Kidney (tissue), 14 donors: ENCODE measurements around the gene CYTH1. TPM values are rescaled to one million over a fixed set of nuclear protein-coding genes. Genes with fewer than 3 reads are reported as not detected.

Experiments
- DNase-seq, 5 donors: peaks; one replicate each; pipeline ENCODE4 v3.0.0-alpha.2; 2013 to 2020
- FAIRE-seq: peaks from 2 replicates; lab custom pipeline; 2012; peaks lifted over from hg19 to GRCh38; lab: Jason Lieb, UNC
- H3K27ac ChIP-seq, 2 donors: one replicate each; pipeline ENCODE4 v1.7.0; 2013; ENCODE audit warnings: low read depth in 2 of 2, low read length in 2 of 2, inconsistent platforms in 1 of 2
- H3K27me3 ChIP-seq: one replicate; pipeline ENCODE4 v1.7.1; 2013; ENCODE audit warnings: low read length, inconsistent platforms; ENCODE audit not compliant: control insufficient read depth, insufficient read depth
- H3K36me3 ChIP-seq, 3 donors: one replicate each; pipeline versions ENCODE4 v1.7.0 to v1.7.1; 2013; ENCODE audit warnings: low read length in 3 of 3, control low read depth in 1 of 3, inconsistent platforms in 1 of 3; ENCODE audit not compliant: insufficient read depth in 3 of 3, control insufficient read depth in 2 of 3
- H3K4me1 ChIP-seq, 3 donors: one replicate each; pipeline versions ENCODE4 v1.7.0 to v1.7.1; 2013; ENCODE audit warnings: low read length in 3 of 3, inconsistent platforms in 1 of 3, low read depth in 1 of 3; ENCODE audit not compliant: control insufficient read depth in 2 of 3, insufficient read depth in 2 of 3
- H3K4me3 ChIP-seq, 3 donors: one replicate each; pipeline versions ENCODE4 v1.7.0 to v1.8.1; 2013; ENCODE audit warnings: low read length in 3 of 3, control low read depth in 1 of 3, inconsistent platforms in 1 of 3
- H3K9ac ChIP-seq, 3 donors: one replicate each; pipeline versions ENCODE4 v1.7.0 to v1.7.1; 2013; ENCODE audit warnings: low read length in 3 of 3, control low read depth in 1 of 3, inconsistent platforms in 1 of 3
- H3K9me3 ChIP-seq, 3 donors: one replicate each; pipeline versions ENCODE4 v1.7.0 to v1.7.1; 2013; ENCODE audit warnings: low read length in 3 of 3, control low read depth in 1 of 3, inconsistent platforms in 1 of 3; ENCODE audit not compliant: control insufficient read depth in 2 of 3, insufficient read depth in 1 of 3
- CTCF ChIP-seq: IDR thresholded peaks from 3 replicates; pipeline ENCODE4 v1.5.1; 2012; ENCODE audit warnings: mild to moderate bottlenecking, moderate library complexity, borderline replicate concordance; ENCODE audit not compliant: insufficient read depth; ENCODE audit errors: extremely low read depth
- intact Hi-C: fragments of 100-400 bp; cut with DNase I; formaldehyde crosslinking; loops from one replicate; pipeline ENCODE4 v1.11.1; 2022
- polyA plus RNA-seq: library from polyadenylated mRNA; stranded (reverse); fragments of 350-450 nt; fragmentation: Illumina TruSeq; extraction: RNeasy Lipid Tissue Mini Kit (QIAGEN cat#74804); gene quantifications from one replicate; pipeline ENCODE4 v1.2.3, GENCODE V29; 2014; ENCODE audit warnings: low read depth, low replicate concordance; ENCODE audit not compliant: insufficient read depth
- total RNA-seq: library from RNA; stranded (reverse); fragmentation: NEBNext Ultra II Directional; extraction: Animal tissue kit (Norgen Biotek cat#: 25700); gene quantifications from one replicate; pipeline ENCODE4 v1.2.1, GENCODE V29; 2021
- donor health status: control.
- donor health status: control.
- donor health status: control.
- donor health status: control.
- donor health status: control.
- donor health status: DM: yes; HTN: yes; CAD: no.
- donor health status: Normal renal cell carcinoma (clear cell type).

CYTH1 gene
- total and polyA plus RNA-seq, 2 donors from 2014 or later = 25.3 to 59.7 TPM

GRCh38 chr17:78675316-78675616, 106.8 kb downstream of the CYTH1 start:
- TF ChIP-seq CTCF = no peak
- H3K9ac ChIP-seq = no peak overlapping the region
- H3K27me3 ChIP-seq = no peaks in the 10 kb centered on the region
- FAIRE-seq (no peak), DNase-seq (no peak)
- no peaks in the 10 kb centered on the region for H3K4me1 ChIP-seq
- peaks cover 0 to 32% (median 31%) of the 10 kb centered on the region in 3 donors for H3K36me3 ChIP-seq
- intact Hi-C loops = no loop called here
- H3K27ac ChIP-seq = no peak overlapping the region
- no peak overlapping the region for H3K4me3 ChIP-seq
- H3K9me3 ChIP-seq = no peaks in the 10 kb centered on the region

- H3K27me3 ChIP-seq = no peaks in the 10 kb centered on the region
- no peak overlapping the region for H3K4me3 ChIP-seq
- intact Hi-C loops = no loop called here
- peaks cover 0 to 28% (median 27%) of the 10 kb centered on the region in 3 donors for H3K36me3 ChIP-seq
- no peaks in the 10 kb centered on the region for H3K9me3 ChIP-seq
- DNase-seq = no peak
- no peak for TF ChIP-seq CTCF
- H3K27ac ChIP-seq = no peak overlapping the region
- no peak overlapping the region for H3K9ac ChIP-seq
- no peak for FAIRE-seq
- H3K4me1 ChIP-seq = no peaks in the 10 kb centered on the region
Observed at GRCh38 chr17:78674595-78675315, 107.3 kb downstream of the CYTH1 start.

GRCh38 chr17:78674156-78674555, 107.9 kb downstream of the CYTH1 start:
- no peak overlapping the region for H3K9ac ChIP-seq
- H3K27ac ChIP-seq = no peak overlapping the region
- H3K9me3 ChIP-seq = no peaks in the 10 kb centered on the region
- DNase-seq (no peak), FAIRE-seq (no peak)
- H3K27me3 ChIP-seq = no peaks in the 10 kb centered on the region
- peaks cover 0 to 24% (median 22%) of the 10 kb centered on the region in 3 donors for H3K36me3 ChIP-seq
- H3K4me3 ChIP-seq = no peak overlapping the region
- H3K4me1 ChIP-seq = no peaks in the 10 kb centered on the region
- no peak for TF ChIP-seq CTCF
- intact Hi-C loops = no loop called here

GRCh38 chr17:78673395-78673794, 108.7 kb downstream of the CYTH1 start:
- Histone ChIP-seq H3K4me1 (no peaks in the 10 kb centered on the region), H3K9me3 (no peaks in the 10 kb centered on the region), H3K36me3 (peaks cover 0 to 24% (median 17%) of the 10 kb centered on the region in 3 donors), H3K27me3 (no peaks in the 10 kb centered on the region), H3K9ac (no peak overlapping the region), H3K27ac (no peak overlapping the region), H3K4me3 (no peak overlapping the region)
- TF ChIP-seq CTCF = no peak
- FAIRE-seq (no peak), DNase-seq (no peak)
- intact Hi-C loops = no loop called here
